Liver (tissue), 9 donors: ENCODE measurements around the gene NR2C1. TPM values are rescaled to one million over a fixed set of nuclear protein-coding genes. Genes with fewer than 3 reads are reported as not detected.
"Not testable (repeated sequence)": the region's sequence is repeated elsewhere in the genome, so short reads cannot be mapped to it uniquely, and the experiment has no call there.

ENCODE experiments used
- DNase-seq: peaks from one replicate; pipeline ENCODE4 v3.0.0-alpha.2; 2017; ENCODE audit warnings: low spot score
- H3K27ac ChIP-seq, 2 donors: one replicate each; pipeline ENCODE4 v1.7.0; 2013; ENCODE audit warnings: inconsistent platforms in 2 of 2, low read length in 2 of 2, control low read depth in 1 of 2, low read depth in 1 of 2, mild to moderate bottlenecking in 1 of 2
- H3K27me3 ChIP-seq, 4 donors: one replicate each; pipeline versions ENCODE4 v1.6.1 to v1.7.0; 2013; ENCODE audit warnings: low read length in 3 of 4, inconsistent platforms in 1 of 4, mild to moderate bottlenecking in 1 of 4, moderate library complexity in 1 of 4; ENCODE audit not compliant: control insufficient read depth in 4 of 4, insufficient read depth in 4 of 4
- H3K36me3 ChIP-seq, 4 donors: one replicate each; pipeline versions ENCODE4 v1.6.1 to v1.7.0; 2013; ENCODE audit warnings: low read length in 3 of 4, mild to moderate bottlenecking in 3 of 4, low read depth in 1 of 4, moderate library complexity in 1 of 4; ENCODE audit not compliant: control insufficient read depth in 4 of 4, insufficient read depth in 3 of 4
- H3K4me1 ChIP-seq, 4 donors: one replicate each; pipeline versions ENCODE4 v1.6.1 to v1.7.0; 2013; ENCODE audit warnings: low read length in 3 of 4, mild to moderate bottlenecking in 3 of 4, moderate library complexity in 1 of 4; ENCODE audit not compliant: control insufficient read depth in 4 of 4, insufficient read depth in 4 of 4
- H3K4me3 ChIP-seq, 3 donors: one replicate each; pipeline versions ENCODE4 v1.6.1 to v1.7.0; 2013; ENCODE audit warnings: low read length in 3 of 3, control low read depth in 1 of 3, low read depth in 1 of 3, mild to moderate bottlenecking in 1 of 3
- H3K9ac ChIP-seq, 2 donors: one replicate each; pipeline ENCODE4 v1.7.0; 2013; ENCODE audit warnings: low read length in 2 of 2, mild to moderate bottlenecking in 2 of 2, moderate library complexity in 2 of 2, control low read depth in 1 of 2, low read depth in 1 of 2
- H3K9me3 ChIP-seq, 4 donors: one replicate each; pipeline versions ENCODE4 v1.6.1 to v1.7.0; 2013; ENCODE audit warnings: low read length in 3 of 4; ENCODE audit not compliant: control insufficient read depth in 4 of 4
- ATF3 ChIP-seq: IDR thresholded peaks from 2 replicates; pipeline ENCODE4 v1.6.1; 2016; ENCODE audit warnings: antibody characterized with exemption
- EGR1 ChIP-seq, 2 donors: IDR thresholded peaks; 2 replicates each; pipeline ENCODE4 v1.6.1; 2016 to 2018; ENCODE audit warnings: antibody characterized with exemption in 2 of 2, low read depth in 2 of 2
- FOXA1 ChIP-seq: IDR thresholded peaks from 2 replicates; pipeline ENCODE4 v1.6.1; 2016; ENCODE audit warnings: antibody characterized with exemption
- FOXA2 ChIP-seq: IDR thresholded peaks from 2 replicates; pipeline ENCODE4 v1.6.1; 2016; ENCODE audit warnings: antibody characterized with exemption
- GABPA ChIP-seq, 2 donors: IDR thresholded peaks in 1 of 2; conservative IDR thresholded peaks in 1 of 2; 2 replicates each; pipeline ENCODE4 v1.6.1; 2016; ENCODE audit warnings: antibody characterized with exemption in 2 of 2, mild to moderate bottlenecking in 1 of 2, moderate library complexity in 1 of 2
- HNF4A ChIP-seq, 2 donors: conservative IDR thresholded peaks; 2 replicates each; pipeline ENCODE4 v1.6.1; 2016; ENCODE audit warnings: antibody characterized with exemption in 2 of 2, mild to moderate bottlenecking in 2 of 2
- HNF4G ChIP-seq: IDR thresholded peaks from 2 replicates; pipeline ENCODE4 v1.6.1; 2016; ENCODE audit warnings: antibody characterized with exemption
- JUND ChIP-seq, 2 donors: IDR thresholded peaks; 2 replicates each; pipeline ENCODE4 v1.6.1; 2016; ENCODE audit warnings: antibody characterized with exemption in 2 of 2
- MAX ChIP-seq: IDR thresholded peaks from 2 replicates; pipeline ENCODE4 v1.6.1; 2016; ENCODE audit warnings: antibody characterized with exemption
- NR2F2 ChIP-seq: IDR thresholded peaks from 2 replicates; pipeline ENCODE4 v1.6.1; 2016; ENCODE audit warnings: antibody characterized with exemption
- RAD21 ChIP-seq, 2 donors: IDR thresholded peaks; 2 replicates each; pipeline ENCODE4 v1.6.1; 2016; ENCODE audit warnings: antibody characterized with exemption in 2 of 2, mild to moderate bottlenecking in 2 of 2
- RXRA ChIP-seq, 2 donors: IDR thresholded peaks; 2 replicates each; pipeline ENCODE4 v1.6.1; 2017 to 2018; ENCODE audit warnings: antibody characterized with exemption in 2 of 2, mild to moderate bottlenecking in 1 of 2
- SP1 ChIP-seq: IDR thresholded peaks from 2 replicates; pipeline ENCODE4 v1.6.1; 2018; ENCODE audit warnings: antibody characterized with exemption, mild to moderate bottlenecking
- TAF1 ChIP-seq: conservative IDR thresholded peaks from 2 replicates; pipeline ENCODE4 v1.6.1; 2016; ENCODE audit warnings: antibody characterized with exemption, mild to moderate bottlenecking
- YY1 ChIP-seq: IDR thresholded peaks from 2 replicates; pipeline ENCODE4 v1.6.1; 2016; ENCODE audit warnings: antibody characterized with exemption, mild to moderate bottlenecking
- ZBTB33 ChIP-seq: IDR thresholded peaks from 2 replicates; pipeline ENCODE4 v1.6.1; 2016; ENCODE audit warnings: antibody characterized with exemption
- WGBS: extraction: QIAGEN DNeasy Blood & Tissue Kit; methylation state at CpG from one replicate; pipeline ENCODE4 v1.1.7; 2013; 5-methylcytosine and 5-hydroxymethylcytosine counted together
- polyA plus RNA-seq, 2 donors: library from polyadenylated mRNA; stranded (reverse) in 1 of 2; unstranded in 1 of 2; fragments of 200-250 nt in 1 of 2; fragments of >200 nt in 1 of 2; fragmentation: Nextera tagmentation in 1 of 2; extraction: Ambion mirVana in 1 of 2; gene quantifications; one replicate each; pipeline versions ENCODE4 v1.2.1 to v1.2.3, GENCODE V29; 2013 to 2015
- total RNA-seq, 2 donors: library from RNA; depleted of rRNA; stranded (reverse); fragments of >200 nt; gene quantifications; one replicate each; pipeline ENCODE4 v1.2.3, GENCODE V29; 2014
- TF ChIP-seq, protein P1 (sequence below): fragments of 150-350 bp; IDR thresholded peaks from 2 replicates; pipeline ENCODE4 v1.5.1; 2017; ENCODE audit warnings: improper control_type of control experiment, low read depth, low read length; ENCODE audit not compliant: missing input control
- TF ChIP-seq, protein P2 (sequence below): IDR thresholded peaks from 2 replicates; pipeline ENCODE4 v1.6.1; 2016; ENCODE audit warnings: antibody characterized with exemption, mild to moderate bottlenecking
- donor health status: healthy.
- donor health status: healthy.
- donor health status: healthy.
- donor health status: healthy.
- donor health status: healthy.

NR2C1 gene
- total and polyA plus RNA-seq, 4 donors: 8.3 to 32.0 (median 21.0) TPM

DNA sequence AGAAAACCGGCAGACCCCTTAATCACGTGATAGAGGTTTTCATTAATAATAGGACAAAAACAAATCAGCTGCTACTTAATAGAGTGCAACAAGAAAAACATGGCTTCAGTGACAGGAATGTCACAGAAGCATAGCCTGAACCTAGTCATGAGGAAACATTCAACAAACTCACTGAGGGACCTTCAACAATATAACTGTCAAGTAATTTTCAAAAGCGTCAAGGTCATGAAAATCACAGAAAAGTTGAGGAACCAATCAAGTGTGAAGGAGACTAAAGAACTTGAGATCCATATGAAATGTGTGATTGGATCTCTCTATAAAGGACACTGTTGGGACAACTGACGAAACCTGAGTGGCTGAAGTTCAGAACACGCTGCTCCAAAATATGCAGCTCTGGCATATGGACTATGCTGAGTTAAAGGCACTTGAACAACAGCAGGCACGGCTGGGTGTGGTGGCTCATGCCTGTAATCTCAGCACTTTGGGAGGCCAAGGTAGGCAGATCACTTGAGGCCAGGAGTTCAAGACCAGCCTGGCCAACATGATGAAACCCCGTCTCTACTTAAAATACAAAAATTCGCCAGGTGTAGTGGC is 86.2 kb downstream of the NR2C1 start:
- Histone ChIP-seq H3K27ac (no peak overlapping the region), H3K4me3 (no peak overlapping the region), H3K27me3 (no peaks in the 10 kb centered on the region), H3K9me3 (no peaks in the 10 kb centered on the region), H3K36me3 (peaks cover 0 to under 1% (median 0%) of the 10 kb centered on the region in 4 donors), H3K4me1 (no peaks in the 10 kb centered on the region), H3K9ac (no peak overlapping the region)
- TF ChIP-seq ZBTB33: no peak
- no peak for TF ChIP-seq ATF3
- TF ChIP-seq HNF4G: no peak
- no peak for TF ChIP-seq SP1
- TF ChIP-seq RXRA (IDR thresholded peaks at IDR 0.05): no peak
- TF ChIP-seq, protein P1, sequence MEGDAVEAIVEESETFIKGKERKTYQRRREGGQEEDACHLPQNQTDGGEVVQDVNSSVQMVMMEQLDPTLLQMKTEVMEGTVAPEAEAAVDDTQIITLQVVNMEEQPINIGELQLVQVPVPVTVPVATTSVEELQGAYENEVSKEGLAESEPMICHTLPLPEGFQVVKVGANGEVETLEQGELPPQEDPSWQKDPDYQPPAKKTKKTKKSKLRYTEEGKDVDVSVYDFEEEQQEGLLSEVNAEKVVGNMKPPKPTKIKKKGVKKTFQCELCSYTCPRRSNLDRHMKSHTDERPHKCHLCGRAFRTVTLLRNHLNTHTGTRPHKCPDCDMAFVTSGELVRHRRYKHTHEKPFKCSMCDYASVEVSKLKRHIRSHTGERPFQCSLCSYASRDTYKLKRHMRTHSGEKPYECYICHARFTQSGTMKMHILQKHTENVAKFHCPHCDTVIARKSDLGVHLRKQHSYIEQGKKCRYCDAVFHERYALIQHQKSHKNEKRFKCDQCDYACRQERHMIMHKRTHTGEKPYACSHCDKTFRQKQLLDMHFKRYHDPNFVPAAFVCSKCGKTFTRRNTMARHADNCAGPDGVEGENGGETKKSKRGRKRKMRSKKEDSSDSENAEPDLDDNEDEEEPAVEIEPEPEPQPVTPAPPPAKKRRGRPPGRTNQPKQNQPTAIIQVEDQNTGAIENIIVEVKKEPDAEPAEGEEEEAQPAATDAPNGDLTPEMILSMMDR: no peak
- no peak for TF ChIP-seq RAD21 (IDR thresholded peaks at IDR 0.05)
- TF ChIP-seq, protein P2, sequence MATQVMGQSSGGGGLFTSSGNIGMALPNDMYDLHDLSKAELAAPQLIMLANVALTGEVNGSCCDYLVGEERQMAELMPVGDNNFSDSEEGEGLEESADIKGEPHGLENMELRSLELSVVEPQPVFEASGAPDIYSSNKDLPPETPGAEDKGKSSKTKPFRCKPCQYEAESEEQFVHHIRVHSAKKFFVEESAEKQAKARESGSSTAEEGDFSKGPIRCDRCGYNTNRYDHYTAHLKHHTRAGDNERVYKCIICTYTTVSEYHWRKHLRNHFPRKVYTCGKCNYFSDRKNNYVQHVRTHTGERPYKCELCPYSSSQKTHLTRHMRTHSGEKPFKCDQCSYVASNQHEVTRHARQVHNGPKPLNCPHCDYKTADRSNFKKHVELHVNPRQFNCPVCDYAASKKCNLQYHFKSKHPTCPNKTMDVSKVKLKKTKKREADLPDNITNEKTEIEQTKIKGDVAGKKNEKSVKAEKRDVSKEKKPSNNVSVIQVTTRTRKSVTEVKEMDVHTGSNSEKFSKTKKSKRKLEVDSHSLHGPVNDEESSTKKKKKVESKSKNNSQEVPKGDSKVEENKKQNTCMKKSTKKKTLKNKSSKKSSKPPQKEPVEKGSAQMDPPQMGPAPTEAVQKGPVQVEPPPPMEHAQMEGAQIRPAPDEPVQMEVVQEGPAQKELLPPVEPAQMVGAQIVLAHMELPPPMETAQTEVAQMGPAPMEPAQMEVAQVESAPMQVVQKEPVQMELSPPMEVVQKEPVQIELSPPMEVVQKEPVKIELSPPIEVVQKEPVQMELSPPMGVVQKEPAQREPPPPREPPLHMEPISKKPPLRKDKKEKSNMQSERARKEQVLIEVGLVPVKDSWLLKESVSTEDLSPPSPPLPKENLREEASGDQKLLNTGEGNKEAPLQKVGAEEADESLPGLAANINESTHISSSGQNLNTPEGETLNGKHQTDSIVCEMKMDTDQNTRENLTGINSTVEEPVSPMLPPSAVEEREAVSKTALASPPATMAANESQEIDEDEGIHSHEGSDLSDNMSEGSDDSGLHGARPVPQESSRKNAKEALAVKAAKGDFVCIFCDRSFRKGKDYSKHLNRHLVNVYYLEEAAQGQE: no peak
- no peak for TF ChIP-seq FOXA1
- TF ChIP-seq EGR1 (IDR thresholded peaks at IDR 0.05; ENCODE audit: low read depth in 2 of 2): no peak
- no peak for TF ChIP-seq HNF4A (conservative IDR thresholded peaks at IDR 0.05)
- no peak for TF ChIP-seq GABPA (IDR thresholded peaks at IDR 0.05 in 1 of 2, conservative IDR thresholded peaks at IDR 0.05 in 1 of 2)
- TF ChIP-seq JUND (IDR thresholded peaks at IDR 0.05): no peak
- TF ChIP-seq TAF1: no peak
- no peak for TF ChIP-seq FOXA2
- TF ChIP-seq MAX: no peak
- no peak for TF ChIP-seq YY1
- TF ChIP-seq NR2F2: no peak
- 90% methylated on average over 8 of the region's 8 CpGs for WGBS
- no peak for DNase-seq

- H3K9ac ChIP-seq, H3K9me3 ChIP-seq, DNase-seq, H3K4me3 ChIP-seq, H3K27me3 ChIP-seq, H3K27ac ChIP-seq, H3K4me1 ChIP-seq, H3K36me3 ChIP-seq: not testable (repeated sequence)
- WGBS: 80% methylated on average over 9 of the region's 9 CpGs
These were observed 88.3 kb downstream of the NR2C1 start for GRCh38 chr12:94985099-94985498.
